SHP77 (cell line): Measurements from ENCODE around the gene IFNA5.

Experiments
- DNase-seq, 2 experiments: peaks; one replicate each; lab custom pipeline; 2025; lab: John Stamatoyannopoulos, UW

The IFNA5 gene

DNA sequence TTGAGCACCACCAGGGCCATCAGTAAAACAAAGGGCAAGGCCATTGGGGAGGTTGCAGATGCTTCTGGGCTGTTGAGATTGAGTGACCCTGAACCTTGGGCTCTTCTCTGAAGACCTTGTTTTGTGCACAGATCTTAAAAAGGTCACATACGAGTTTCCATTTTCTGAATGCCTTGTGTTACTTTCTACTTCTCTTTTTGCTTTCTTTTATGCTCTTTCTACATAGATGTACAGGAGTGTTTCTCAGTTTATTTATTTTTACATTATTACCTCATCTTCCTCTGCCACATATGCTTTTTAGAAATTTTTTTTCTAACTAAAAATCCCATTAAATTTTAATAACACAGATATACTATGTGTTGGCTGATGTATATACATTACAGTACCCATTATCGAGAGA is at the start of gene IFNA5:
Gene IFNA5 (minus strand): TSS at position 101 of the 400 bp plus-strand sequence. CDS start 57 bp downstream, at position 44.
- no peak for DNase-seq

DNA sequence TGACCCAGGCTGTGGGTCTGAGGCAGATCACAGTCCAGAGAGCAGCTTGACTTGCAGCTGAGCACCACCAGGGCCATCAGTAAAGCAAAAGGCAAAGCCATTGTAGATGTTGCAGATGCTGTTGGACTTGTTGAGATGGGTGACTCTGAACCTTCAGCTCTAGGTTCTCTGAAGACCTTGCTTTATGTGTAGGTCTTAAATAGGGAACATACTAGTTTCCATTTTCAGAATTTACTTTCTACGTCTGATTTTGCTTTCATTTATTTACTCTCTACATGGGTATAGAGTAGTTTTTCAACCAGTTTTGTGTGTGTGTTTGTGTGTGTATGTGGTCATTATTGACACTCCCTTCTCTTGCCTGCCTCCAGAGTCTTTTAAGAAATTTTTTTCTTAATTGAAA is 45.7 kb upstream of the IFNA5 start, which contains the start of gene IFNA6:
Gene IFNA6 (minus strand): TSS at position 101 of the 400 bp plus-strand sequence. CDS start 0 bp downstream, at position 101.
- DNase-seq: no peak

DNA sequence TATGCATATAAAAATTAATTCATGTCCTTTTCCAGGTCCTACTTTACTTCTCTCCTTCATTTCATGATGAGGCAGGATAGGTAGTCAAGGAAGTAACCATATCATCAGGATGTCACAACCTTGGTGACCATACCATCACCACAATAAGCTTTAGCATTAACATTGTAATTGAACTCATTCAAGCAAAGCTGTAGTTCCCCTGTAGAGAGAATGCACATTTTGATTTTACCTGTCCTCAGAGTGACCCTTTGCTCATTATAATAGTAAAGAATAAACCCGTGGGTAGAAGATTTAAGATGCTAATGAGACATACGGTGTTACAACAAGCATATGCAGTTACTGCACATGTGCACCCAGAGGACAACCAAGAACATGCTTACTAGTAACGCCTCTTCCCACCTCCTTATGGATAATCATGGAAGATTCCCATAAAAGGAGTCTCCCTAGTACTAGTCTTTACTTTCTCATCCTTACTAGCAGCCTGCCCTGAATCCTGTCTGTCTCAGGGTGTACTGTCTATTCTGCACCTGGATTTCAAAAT is 43.4 kb upstream of the IFNA5 start:
- DNase-seq: no peak

DNA sequence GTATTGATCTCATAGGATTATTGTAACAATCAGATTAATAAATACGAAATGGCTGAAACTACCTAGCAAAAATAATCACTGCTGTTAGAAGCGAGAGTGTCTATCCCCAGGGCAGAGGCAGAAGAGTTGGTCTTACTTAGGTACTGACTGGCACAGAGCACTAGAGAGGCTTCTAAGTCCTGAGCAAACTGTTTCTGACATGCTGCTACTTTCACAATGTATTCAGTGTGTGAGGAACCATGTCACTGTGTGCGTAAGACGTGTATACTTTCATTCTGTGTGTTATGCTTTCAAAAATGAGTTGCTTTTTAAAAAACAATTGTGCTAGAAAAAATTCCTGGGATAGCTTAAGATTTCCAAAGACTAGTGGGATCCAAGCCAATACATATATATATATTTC is 35.6 kb upstream of the IFNA5 start:
- no peak for DNase-seq

DNA sequence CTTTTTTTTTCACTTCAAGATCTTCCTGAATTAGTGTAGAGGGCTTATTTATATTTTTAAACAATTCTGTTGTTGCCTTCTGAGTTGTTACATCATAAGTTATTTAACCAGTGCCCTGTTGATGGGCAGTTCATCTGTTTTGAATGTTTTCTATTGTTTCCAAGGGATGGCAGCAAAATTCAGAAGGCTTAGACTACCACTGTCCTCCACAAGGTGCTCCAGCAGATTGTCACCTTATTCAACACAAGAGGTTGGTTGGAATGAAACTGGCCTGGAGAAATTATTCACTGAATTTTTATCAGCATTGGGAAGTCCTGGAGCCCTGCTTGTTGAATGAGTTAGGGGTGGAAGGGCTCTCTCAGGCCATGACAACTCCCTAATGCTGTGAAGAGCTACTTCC is 31.3 kb upstream of the IFNA5 start:
- no peak for DNase-seq

DNA sequence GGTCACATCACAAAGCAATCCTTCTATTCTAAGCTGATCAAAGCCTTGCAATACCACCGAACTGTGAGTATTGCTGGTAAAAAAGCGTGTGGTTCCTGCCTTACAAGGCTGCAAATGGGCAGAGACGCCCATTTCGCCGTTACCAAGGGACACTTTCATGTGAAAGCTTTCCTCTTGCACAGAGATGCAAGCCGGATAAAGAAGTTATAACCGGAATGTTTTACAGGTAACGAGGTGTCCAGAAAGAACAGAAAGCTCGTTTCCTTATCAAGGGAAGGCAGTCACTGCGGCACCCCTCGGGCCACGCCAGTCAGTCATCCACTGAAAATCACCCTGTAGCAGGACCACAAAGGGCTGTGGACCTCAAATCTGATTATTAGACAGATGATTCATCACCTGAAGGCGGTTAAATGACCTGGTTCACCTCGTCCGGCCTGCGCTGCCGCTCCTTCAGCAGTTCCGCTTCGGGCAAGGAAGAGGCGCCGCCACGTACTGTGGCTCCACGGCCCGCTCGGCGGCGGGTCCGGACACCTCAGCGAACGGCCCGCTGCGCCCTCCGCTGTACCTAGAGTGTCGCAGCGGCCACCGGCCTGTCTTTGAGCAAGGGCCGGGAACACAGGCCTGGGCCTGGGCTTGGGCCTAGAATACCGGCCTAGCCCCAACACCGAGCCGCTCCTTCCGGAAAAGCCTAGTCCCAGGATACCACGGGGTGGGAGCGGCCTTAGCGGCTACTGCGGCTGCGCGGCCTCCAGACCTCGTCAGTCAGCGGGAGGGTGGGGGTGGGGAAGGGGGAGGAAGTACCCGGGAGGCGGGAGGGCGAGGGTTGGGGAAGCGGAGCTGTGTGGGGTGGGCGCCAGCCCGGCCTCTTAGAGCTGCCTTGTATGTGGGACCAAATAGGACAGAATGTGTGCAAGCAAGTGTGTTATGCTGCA is 29.9 kb upstream of the IFNA5 start, which contains the start of gene KLHL9:
Gene KLHL9 (minus strand): TSS at position 704 of the 932 bp plus-strand sequence. CDS start 545 bp downstream, at position 159.
- peak; percentile 59 to 76 for DNase-seq

DNA sequence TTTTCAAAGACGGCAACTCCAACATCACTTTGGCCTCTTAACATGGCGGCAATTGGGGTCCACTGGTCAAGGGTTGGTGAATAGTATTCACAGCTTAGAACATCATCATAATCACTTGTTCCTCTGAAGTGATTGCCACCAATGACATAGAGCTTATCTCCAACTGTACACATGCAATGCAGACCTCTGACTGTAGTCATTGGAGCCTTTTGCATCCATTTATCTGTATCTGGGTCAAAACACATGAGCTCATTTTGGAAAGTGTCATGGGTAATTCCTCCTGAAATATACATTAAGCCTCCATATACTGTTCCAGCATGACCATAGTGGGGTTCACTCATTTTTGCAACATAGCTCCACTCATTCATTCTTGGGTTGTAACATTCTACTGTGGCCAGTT is 28.1 kb upstream of the IFNA5 start:
- DNase-seq: no peak

DNA sequence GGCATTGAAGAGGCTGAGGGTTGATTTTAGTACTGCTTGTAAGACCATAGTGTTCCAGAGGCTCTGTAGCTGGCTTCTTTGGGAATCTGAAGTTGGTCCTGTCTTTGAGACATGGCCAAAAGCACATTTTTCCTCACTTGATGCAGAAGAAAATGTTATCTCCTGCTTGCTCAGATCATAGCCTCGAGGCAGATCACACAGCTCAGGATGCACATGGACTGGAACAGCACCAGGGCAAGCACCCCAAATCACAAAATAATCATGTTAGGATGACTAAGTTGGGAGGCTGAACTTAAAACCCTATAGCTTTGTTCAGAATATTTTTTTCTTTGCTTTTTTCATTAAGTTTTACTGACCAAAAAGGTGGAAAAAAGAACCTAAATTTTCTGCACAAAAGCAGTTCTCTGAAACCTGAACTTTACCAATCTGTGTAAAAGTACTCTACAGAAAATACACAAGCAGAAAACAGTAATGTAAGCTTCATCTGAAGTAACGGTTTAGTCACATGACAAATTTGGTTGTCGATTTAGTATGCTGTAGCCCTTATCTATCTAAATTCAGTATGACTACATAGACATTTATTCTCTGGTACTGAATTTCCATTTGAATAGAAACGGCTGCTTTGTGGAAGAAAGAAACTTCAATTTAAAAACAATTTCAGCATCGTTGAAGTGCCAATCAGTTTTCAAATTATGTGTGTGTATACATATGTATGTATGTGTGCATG is 26.7 kb upstream of the IFNA5 start:
- DNase-seq: no peak

DNA sequence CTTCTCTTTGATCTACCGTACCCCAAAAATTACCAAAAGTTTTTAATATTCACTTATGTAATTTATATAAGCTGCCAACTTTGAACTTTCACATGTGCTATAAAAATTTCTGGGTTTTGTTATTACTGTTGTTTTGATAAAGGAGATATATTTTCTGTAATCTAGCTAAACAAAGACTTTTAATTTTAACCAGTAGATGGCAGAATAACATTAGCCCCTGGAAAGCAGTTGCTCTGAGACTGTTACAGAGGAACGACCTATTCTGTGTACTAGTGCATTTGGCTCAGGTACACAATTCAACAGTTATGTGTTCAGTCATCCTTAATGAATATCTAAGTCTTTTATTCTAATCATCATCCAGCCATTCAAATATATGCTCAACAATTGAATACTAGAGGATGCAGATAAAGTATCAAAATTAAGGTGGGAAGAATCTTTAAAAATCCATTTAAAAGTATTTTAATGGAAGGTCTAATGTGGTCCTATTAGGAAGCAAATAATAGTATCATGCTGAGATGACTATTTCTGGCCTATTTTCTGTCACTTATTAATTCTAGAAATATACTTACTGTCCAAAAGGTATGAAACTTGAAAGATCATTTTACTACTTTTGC is 21.5 kb upstream of the IFNA5 start:
- no peak for DNase-seq

DNA sequence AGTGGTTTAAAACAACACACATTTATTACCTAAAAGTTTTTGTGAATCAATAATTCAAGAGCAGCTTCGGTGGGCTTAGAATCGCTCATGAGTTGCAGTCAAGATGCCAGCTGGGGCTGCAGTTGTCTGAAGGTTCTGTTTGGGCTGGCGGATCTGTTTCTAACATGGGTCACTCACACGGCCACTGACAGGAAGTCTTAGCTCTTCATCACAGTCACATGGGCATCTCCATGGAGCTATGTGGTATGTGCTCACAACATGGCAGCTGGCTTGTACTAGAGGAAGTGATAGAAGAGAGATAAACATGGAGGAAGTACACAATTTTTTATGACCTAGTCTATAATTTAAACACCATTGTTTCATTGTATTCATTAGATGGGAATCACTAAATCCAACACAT is 18.9 kb upstream of the IFNA5 start:
- DNase-seq: no peak

DNA sequence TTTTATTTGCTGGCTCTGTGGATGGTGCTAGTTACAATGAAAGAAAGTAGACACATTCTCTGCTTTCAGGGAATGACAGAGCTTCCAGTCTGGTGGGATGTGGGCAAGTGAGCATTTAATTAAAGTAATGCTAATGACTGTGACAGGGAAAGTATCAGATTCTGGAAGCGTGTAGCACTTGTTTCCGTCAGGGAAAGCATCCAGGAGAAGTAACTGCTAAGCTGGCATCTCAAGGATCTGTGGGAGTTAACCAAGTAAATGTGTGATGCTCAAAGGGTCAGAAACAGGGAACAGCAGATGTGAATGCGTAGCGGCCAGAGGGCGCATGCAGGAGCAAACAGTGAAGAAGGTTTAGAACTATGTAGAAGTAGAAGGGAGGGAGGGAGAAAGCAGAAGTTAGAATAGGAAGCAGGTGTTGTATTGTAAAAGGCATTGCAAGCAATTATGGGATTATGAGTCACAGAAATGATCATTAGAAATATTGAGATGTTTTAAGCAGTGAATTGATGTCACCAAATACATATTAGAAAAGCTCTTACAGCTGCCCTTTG is 17.9 kb upstream of the IFNA5 start:
- DNase-seq: no peak

DNA sequence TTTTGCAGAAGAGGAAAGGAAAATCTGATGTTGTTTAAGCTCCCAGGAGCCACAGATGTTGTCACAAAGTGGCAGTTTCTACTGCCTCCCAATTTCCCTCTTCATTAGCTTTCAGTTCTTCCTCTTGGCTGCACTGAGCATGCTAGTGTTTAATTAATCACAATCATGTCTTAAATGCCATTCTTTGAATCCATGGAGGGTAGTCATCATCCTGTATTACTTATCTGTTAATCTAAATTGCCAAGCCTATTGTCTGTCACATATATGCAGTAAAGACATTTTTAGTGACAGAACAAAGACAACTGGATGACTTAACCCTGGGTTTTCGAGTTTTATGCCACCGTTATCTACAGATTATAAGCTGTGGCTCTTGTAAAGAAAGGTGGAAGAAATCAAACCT is 15.4 kb upstream of the IFNA5 start:
- no peak for DNase-seq

DNA sequence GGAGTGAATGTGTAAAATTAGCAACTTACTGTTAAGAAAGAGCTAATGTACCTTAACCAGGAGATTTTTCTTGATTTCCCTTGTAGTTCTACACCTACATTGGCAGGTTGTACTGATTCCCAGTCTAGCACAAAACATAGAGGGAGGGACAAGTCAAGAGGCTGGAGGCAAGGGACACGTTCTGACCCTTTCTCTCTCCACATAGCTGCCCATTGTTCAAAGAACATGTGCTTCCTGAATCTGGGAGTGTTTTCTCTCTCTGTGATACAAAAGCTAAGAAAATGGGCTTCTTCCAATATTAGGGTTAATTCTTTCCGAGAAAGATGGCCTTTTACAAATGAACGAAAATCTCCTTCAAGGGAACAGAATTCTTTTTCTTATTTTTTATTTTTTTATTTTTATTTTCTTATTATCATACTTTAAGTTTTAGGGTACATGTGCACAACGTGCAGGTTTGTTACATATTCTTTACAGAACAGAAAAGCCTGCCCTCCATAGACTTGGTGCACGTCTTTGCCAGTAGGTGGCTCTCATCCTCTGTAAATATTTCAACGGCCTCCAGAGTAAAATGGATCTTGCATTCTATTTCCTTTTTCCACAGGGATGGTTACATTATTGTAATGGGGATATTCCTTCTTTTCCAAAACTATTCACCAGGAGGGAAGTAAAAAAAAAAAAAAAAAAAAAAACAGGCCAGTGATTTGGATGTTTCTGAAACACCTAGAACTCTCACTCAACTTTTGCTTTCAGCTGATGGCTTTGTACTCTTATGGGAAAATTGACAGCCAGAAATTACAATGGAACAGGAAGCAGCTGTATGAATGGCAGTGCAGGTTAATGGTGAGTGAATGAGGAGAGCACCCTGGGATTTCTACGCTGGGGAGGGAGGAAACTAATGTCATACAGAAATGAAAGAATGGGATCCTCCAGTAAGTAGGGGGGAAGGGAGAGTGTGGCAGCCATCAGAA is 13.1 kb upstream of the IFNA5 start:
- DNase-seq: peak in 1 of 2 experiments; percentile 25

DNA sequence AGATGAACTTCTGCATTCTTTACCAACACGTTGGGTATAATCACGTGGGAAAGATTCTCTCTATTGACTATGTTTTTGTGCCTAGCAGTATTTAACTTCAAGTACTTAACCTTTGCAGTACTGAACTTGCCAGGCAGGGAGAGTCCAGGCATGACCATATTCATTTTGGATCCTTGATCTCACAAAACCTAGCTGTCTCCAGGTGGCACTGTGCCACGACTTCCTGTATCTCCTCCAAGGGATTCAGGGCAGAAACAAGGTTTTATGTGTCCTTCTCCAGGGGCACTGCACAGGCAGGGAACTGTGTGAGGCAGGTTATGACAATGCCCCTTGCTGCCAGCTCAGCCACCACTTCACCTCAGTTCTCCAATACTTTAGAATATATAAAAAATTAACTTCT is 11.7 kb upstream of the IFNA5 start:
- DNase-seq: no peak

DNA sequence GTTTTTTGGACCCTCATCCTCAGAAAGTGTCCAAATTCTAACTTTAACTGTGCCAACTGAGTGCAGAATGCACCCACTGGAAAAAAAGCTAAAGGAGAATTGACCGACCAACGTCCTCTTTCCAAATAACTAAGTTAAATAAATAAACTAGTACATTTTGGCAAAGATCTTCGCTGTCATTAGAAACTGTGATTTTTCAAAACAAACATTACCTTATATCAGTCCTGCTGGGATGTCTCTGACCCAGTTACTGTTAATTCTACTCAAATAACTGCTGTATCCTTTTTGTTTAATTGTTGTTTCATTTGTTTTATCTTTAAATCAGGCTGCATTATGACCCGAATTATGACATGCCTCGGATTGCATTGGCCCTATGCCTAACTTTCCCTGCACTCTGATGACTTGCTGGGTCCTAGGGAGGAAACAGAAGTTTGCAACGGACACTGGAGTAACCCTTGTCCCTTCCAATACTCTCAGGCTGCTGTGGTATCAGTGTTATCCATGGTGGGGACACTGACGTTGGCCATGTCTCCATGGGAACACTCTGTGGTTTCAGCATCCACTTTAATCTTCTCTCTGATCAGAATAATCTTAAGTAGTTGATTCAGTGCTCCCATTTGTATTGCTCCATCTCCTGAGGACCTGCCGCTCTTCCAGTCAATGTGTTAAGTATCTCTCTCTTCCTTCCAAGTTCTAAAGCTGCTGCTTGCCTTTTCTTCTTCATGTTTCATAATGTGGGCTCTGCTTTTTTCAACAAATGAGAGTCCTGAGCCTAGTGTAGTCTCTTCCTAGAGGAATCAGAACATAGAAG is 11.1 kb upstream of the IFNA5 start:
- DNase-seq: no peak

DNA sequence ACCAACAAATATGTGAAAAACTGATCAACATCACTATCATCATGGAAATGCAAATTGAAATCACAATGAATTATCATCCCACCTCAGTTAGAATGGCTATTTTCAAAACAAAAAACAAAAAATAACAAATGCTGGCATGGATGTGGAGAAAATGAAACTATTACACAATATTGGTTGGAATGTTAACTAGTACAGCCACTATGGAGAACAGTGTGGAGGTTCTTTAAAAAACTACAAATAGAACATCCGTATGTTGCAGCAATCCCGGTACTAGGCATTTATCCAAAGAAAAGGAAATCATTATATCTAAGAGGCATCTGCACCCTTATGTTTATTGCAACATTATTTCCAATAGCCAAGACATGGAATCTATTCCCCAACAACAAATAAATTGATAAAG is 9.0 kb upstream of the IFNA5 start:
- no peak for DNase-seq

DNA sequence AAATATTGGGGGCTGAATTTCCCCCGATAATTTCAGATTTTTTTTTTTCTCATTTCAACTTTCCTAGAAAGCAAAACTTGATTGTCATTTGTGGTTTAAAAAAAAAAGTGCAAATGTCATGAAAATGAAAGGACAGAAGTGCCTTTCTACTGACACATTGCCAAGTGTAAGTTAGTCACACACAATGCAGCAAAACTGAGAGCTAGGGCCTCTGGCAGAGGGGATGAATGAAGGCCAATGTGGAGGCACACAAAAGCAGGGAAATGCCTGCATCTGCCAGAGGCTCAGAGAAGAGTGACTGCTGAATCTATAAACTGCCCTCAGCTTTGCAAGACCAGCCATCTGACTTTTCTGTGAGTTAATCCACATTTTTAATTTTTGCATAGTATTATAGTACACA is 6.8 kb upstream of the IFNA5 start:
- no peak for DNase-seq

DNA sequence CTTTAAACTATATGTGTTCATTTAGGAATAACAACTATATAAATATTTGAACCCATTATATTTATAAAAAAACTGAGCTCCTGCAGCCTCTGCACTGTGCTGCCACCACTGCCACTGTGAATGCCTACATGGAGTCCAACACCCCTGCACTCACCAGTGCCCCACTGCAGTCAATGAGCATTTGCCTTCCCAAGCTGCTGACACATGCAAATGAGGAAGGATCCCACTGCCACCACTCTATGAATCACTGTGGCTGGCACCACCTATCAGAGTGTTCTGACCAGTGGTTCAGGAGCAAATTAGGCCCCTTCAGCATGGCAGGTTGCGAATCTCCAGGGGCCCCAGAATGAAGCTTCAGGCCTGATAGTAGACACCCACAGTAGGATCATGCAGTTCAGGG is 9.1 kb downstream of the IFNA5 start:
- DNase-seq: no peak

DNA sequence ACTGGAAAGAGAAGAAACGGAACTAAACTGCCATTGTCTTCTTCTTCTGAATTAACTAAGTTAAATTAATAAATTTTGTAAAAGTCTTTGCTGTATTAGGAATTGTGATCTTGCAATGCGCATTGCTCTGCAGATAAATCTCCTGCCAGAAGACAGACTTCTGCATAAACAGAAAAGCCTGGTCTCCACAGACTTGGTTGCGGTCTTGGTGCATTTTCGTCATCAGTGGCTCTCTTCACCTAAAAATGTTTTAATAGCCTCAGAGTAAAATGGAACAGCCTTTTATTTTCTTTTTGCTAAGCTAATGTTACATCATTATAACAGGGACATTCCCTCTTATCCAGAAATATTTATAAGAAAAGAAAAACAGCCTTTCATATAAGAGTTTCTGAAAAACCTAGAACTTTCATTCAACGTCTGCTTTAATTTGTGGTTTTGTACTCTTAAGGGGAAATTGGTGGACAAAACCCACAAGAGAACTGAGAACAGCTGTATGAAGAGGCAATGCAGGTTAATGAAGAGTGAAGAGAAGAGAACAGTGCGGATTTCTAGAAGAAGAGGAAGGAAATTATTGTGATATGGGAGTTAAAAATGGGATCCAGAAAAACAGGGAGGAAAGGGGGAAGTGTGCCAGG is 10.1 kb downstream of the IFNA5 start:
- no peak for DNase-seq
